ENCODE results near the gene LETM1. TPM values are rescaled to one million over a fixed set of nuclear protein-coding genes. Genes with fewer than 3 reads are reported as not detected.

The LETM1 gene
- total RNA-seq, 1 experiment from 2014 or later: 63.9 TPM

GRCh38 chr4:1864076-1865008, 8.4 kb upstream of the LETM1 start:
- Histone ChIP-seq H3K36me3 (ENCODE audit: control insufficient read depth, insufficient read depth, low read length) (no peaks in the 10 kb centered on the region), H3K27me3 (replicated peaks; ENCODE audit: control insufficient read depth, insufficient read depth, low read length) (no peaks in the 10 kb centered on the region), H3K9me3 (no peaks in the 10 kb centered on the region), H3K4me3 (ENCODE audit: low read depth, low read length) (no peak overlapping the region), H3K4me1 (peaks cover 48% of the 10 kb centered on the region)
- intact Hi-C loops (cut with micrococcal nuclease; ENCODE audit: unreplicated experiment): no loop called here
- Mint-ChIP-seq H3K9me3 (ENCODE audit: unreplicated experiment) (no peaks in the 10 kb centered on the region), H3K27ac (ENCODE audit: unreplicated experiment) (peak overlapping the region; percentile 11), H3K27me3 (ENCODE audit: insufficient read depth, unreplicated experiment) (no peaks in the 10 kb centered on the region), H3K4me3 (ENCODE audit: unreplicated experiment) (no peak overlapping the region), H3K4me1 (ENCODE audit: low read depth, unreplicated experiment) (peaks cover 22% of the 10 kb centered on the region), H3K36me3 (ENCODE audit: insufficient read depth, unreplicated experiment) (peaks cover 5% of the 10 kb centered on the region)
- POLR2A ChIA-PET: interaction anchor here (0.6 kb wide), 1 partner anchor 42 kb away, joined by 3 read pairs; no protein-coding TSS in a partner anchor
- no peak for TF ChIP-seq CTCF (IDR thresholded peaks at IDR 0.05; ENCODE audit: insufficient read depth in 1 of 2, low read depth in 1 of 2, low read length in 1 of 2, severe bottlenecking in 1 of 2, unreplicated experiment in 1 of 2)
- DNase-seq: peak; percentile 53 to 57
- BruUV-seq (replicated peaks): no TSS peak
- CTCF ChIA-PET: interaction anchor here (1.0 to 1.2 kb wide), 2 partner anchors 37 to 45 kb away, joined by 3 read pairs; no protein-coding TSS in a partner anchor

GRCh38 chr4:1863297-1864033, 7.5 kb upstream of the LETM1 start:
- Mint-ChIP-seq H3K4me3 (ENCODE audit: unreplicated experiment) (no peak overlapping the region), H3K27me3 (ENCODE audit: insufficient read depth, unreplicated experiment) (no peaks in the 10 kb centered on the region), H3K36me3 (ENCODE audit: insufficient read depth, unreplicated experiment) (peaks cover 5% of the 10 kb centered on the region), H3K27ac (ENCODE audit: unreplicated experiment) (peak overlapping the region; percentile 11), H3K4me1 (ENCODE audit: low read depth, unreplicated experiment) (peaks cover 22% of the 10 kb centered on the region), H3K9me3 (ENCODE audit: unreplicated experiment) (no peaks in the 10 kb centered on the region)
- Histone ChIP-seq H3K27me3 (replicated peaks; ENCODE audit: control insufficient read depth, insufficient read depth, low read length) (no peaks in the 10 kb centered on the region), H3K4me1 (peaks cover 39% of the 10 kb centered on the region), H3K9me3 (no peaks in the 10 kb centered on the region), H3K4me3 (ENCODE audit: low read depth, low read length) (no peak overlapping the region), H3K36me3 (ENCODE audit: control insufficient read depth, insufficient read depth, low read length) (no peaks in the 10 kb centered on the region)
- no peak for DNase-seq
- no TSS peak for BruUV-seq (replicated peaks)
- POLR2A ChIA-PET: no interaction called here
- intact Hi-C loops (cut with micrococcal nuclease; ENCODE audit: unreplicated experiment): no loop called here
- CTCF ChIA-PET: interaction anchor here (1.2 kb wide), 1 partner anchor 38 kb away, joined by 3 read pairs; no protein-coding TSS in a partner anchor
- no peak for TF ChIP-seq CTCF (IDR thresholded peaks at IDR 0.05; ENCODE audit: insufficient read depth in 1 of 2, low read depth in 1 of 2, low read length in 1 of 2, severe bottlenecking in 1 of 2, unreplicated experiment in 1 of 2)

DNA sequence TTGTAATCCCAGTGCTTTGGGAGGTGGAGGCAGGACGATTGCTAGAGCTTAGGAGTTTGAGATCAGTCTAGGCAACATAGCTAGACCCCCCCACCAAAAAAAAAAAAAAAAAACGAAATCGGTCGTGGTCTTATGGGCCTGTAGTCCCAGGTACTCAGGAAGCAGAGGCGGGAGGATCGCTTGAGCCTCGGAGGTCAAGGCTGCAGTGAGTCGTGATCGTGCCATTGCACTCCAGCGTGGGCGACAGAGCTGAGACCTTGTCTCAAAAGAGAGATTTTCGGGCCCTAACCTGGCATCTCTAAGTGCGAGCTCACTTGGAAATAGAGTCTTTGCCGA, 7.0 kb upstream of the LETM1 start:
- peaks cover 35% of the 10 kb centered on the region for H3K4me1 ChIP-seq
- Mint-ChIP-seq H3K36me3 (ENCODE audit: insufficient read depth, unreplicated experiment) (peaks cover 5% of the 10 kb centered on the region), H3K27me3 (ENCODE audit: insufficient read depth, unreplicated experiment) (no peaks in the 10 kb centered on the region), H3K27ac (ENCODE audit: unreplicated experiment) (peak overlapping the region; percentile 11), H3K9me3 (ENCODE audit: unreplicated experiment) (no peaks in the 10 kb centered on the region), H3K4me1 (ENCODE audit: low read depth, unreplicated experiment) (peaks cover 22% of the 10 kb centered on the region), H3K4me3 (ENCODE audit: unreplicated experiment) (no peak overlapping the region)
- no peak for DNase-seq
- BruUV-seq (replicated peaks): no TSS peak
- no peak for TF ChIP-seq CTCF (IDR thresholded peaks at IDR 0.05; ENCODE audit: insufficient read depth in 1 of 2, low read depth in 1 of 2, low read length in 1 of 2, severe bottlenecking in 1 of 2, unreplicated experiment in 1 of 2)
- H3K9me3 ChIP-seq: no peaks in the 10 kb centered on the region
- H3K27me3 ChIP-seq (replicated peaks; ENCODE audit: control insufficient read depth, insufficient read depth, low read length): no peaks in the 10 kb centered on the region
- POLR2A ChIA-PET: no interaction called here
- no peaks in the 10 kb centered on the region for H3K36me3 ChIP-seq (ENCODE audit: control insufficient read depth, insufficient read depth, low read length)
- intact Hi-C loops (cut with micrococcal nuclease; ENCODE audit: unreplicated experiment): no loop called here
- no peak overlapping the region for H3K4me3 ChIP-seq (ENCODE audit: low read depth, low read length)
- CTCF ChIA-PET: no interaction called here
